PC-3 (cell line): ENCODE results near the gene FIZ1.

Source experiments
- CTCF ChIP-seq: fragments of 300-600 bp; sonication (generic); conservative IDR thresholded peaks from 2 replicates; pipeline ENCODE4 v1.5.1; 2017; ENCODE audit warnings: antibody characterized with exemption, low read depth, mild to moderate bottlenecking, low read length
- EZH2 ChIP-seq: fragments of 300-600 bp; sonication (generic); IDR thresholded peaks from one replicate; pipeline ENCODE4 v1.6.1; 2017; ENCODE audit warnings: antibody characterized with exemption, mild to moderate bottlenecking, low read length; ENCODE audit not compliant: unreplicated experiment

- TF ChIP-seq CTCF, result no peak
- no peak for TF ChIP-seq EZH2
Measured at GRCh38 chr19:55648585-55649267, 49.4 kb upstream of the FIZ1 start.
